SK-N-SH (cell line): ENCODE measurements around the gene SUCLG2. TPM values are rescaled to one million over a fixed set of nuclear protein-coding genes. Genes with fewer than 3 reads are reported as not detected.

Source experiments
- CTCF ChIA-PET: fragments of 300-600, 350-600 bp; formaldehyde crosslinking; extraction: SDS; loops from one replicate; lab custom pipeline; 2021; lab: Yijun Ruan, JAX
- POLR2A ChIA-PET: fragments of 350-600 bp; sonication (Branson Sonifier 250); formaldehyde crosslinking; extraction: SDS; loops from one replicate; lab custom pipeline; 2020; ENCODE audit warnings: antibody characterized with exemption, inconsistent platforms; lab: Yijun Ruan, JAX
- DNase-seq: peaks from one replicate; pipeline ENCODE4 v3.0.0; 2012
- H2AFZ ChIP-seq: fragments of 200-600 bp; sonication (generic); 2 replicates; pipeline ENCODE4 v1.8.1; 2016; ENCODE audit warnings: antibody characterized with exemption, mild to moderate bottlenecking, low read depth
- H3F3A ChIP-seq: fragments of 200-600 bp; sonication (generic); replicated peaks from 2 replicates; pipeline ENCODE3; 2016; ENCODE audit warnings: antibody characterized with exemption, mild to moderate bottlenecking; ENCODE audit not compliant: insufficient read depth
- H3K27ac ChIP-seq, 2 experiments: fragments of 200-500 bp in 1 of 2; fragments of 200-600 bp in 1 of 2; sonication (Bioruptor generic) in 1 of 2; sonication (generic), shearing (Covaris generic) in 1 of 2; 2 replicates each; pipeline versions ENCODE4 v1.5.1 to v1.6.1; 2014 to 2016; ENCODE audit warnings: low read depth in 2 of 2, inconsistent platforms in 1 of 2, low read length in 1 of 2, mild to moderate bottlenecking in 1 of 2, mixed read lengths in 1 of 2
- H3K27me3 ChIP-seq: fragments of 200-600 bp; sonication (generic), shearing (Covaris generic); 2 replicates; pipeline ENCODE4 v1.6.1; 2016; ENCODE audit warnings: mixed run types; ENCODE audit not compliant: insufficient read depth
- H3K36me3 ChIP-seq, 2 experiments: fragments of 200-500 bp in 1 of 2; fragments of 200-600 bp in 1 of 2; sonication (Bioruptor generic) in 1 of 2; sonication (generic) in 1 of 2; replicated peaks in 1 of 2; 2 replicates each; pipeline versions ENCODE3 to v1.5.1; 2014 to 2016; ENCODE audit warnings: low read length in 1 of 2, mild to moderate bottlenecking in 1 of 2; ENCODE audit not compliant: insufficient read depth in 2 of 2, control insufficient read depth in 1 of 2
- H3K4me1 ChIP-seq, 2 experiments: fragments of 200-500 bp in 1 of 2; fragments of 200-600 bp in 1 of 2; sonication (Bioruptor generic) in 1 of 2; sonication (generic), shearing (Covaris generic) in 1 of 2; 2 replicates each; pipeline versions ENCODE4 v1.5.1 to v1.6.1; 2014 to 2016; ENCODE audit warnings: low read depth in 1 of 2, low read length in 1 of 2, mixed run types in 1 of 2; ENCODE audit not compliant: insufficient read depth in 2 of 2, control insufficient read depth in 1 of 2
- H3K4me2 ChIP-seq: fragments of 200-600 bp; sonication (generic), shearing (Covaris generic); 2 replicates; pipeline ENCODE4 v1.6.1; 2017; ENCODE audit warnings: mixed run types
- H3K4me3 ChIP-seq, 2 experiments: fragments of 200-500 bp in 1 of 2; fragments of 200-600 bp in 1 of 2; sonication (Bioruptor generic) in 1 of 2; sonication (generic), shearing (Covaris generic) in 1 of 2; 2 replicates each; pipeline versions ENCODE4 v1.5.1 to v1.8.1; 2014 to 2016; ENCODE audit warnings: low read depth in 2 of 2, inconsistent platforms in 1 of 2, low read length in 1 of 2, mild to moderate bottlenecking in 1 of 2, mixed read lengths in 1 of 2, moderate library complexity in 1 of 2
- H3K79me2 ChIP-seq: fragments of 200-600 bp; sonication (generic); 2 replicates; pipeline ENCODE4 v1.8.1; 2017; ENCODE audit warnings: mild to moderate bottlenecking; ENCODE audit not compliant: insufficient read depth
- H3K9ac ChIP-seq: fragments of 200-600 bp; sonication (generic); 2 replicates; pipeline ENCODE4 v1.6.1; 2017; ENCODE audit warnings: mixed run types
- H3K9me2 ChIP-seq: fragments of 200-600 bp; sonication (generic); 2 replicates; pipeline ENCODE4 v1.6.1; 2017; ENCODE audit warnings: mixed run types
- H3K9me3 ChIP-seq: fragments of 200-600 bp; sonication (generic); 2 replicates; pipeline ENCODE4 v1.6.1; 2017; ENCODE audit warnings: mixed run types, mild to moderate bottlenecking, moderate library complexity
- H4K20me1 ChIP-seq: fragments of 200-600 bp; sonication (generic); 2 replicates; pipeline ENCODE4 v1.6.1; 2017; ENCODE audit warnings: mild to moderate bottlenecking, mixed run types; ENCODE audit not compliant: insufficient read depth
- CHD2 ChIP-seq: fragments of 150-350 bp; IDR thresholded peaks from 2 replicates; pipeline ENCODE4 v1.6.1; 2018; ENCODE audit warnings: low read length; ENCODE audit not compliant: partially characterized antibody
- EZH2phosphoT487 ChIP-seq: fragments of 200-600 bp; sonication (generic); IDR thresholded peaks from 2 replicates; pipeline ENCODE4 v1.6.1; 2017; ENCODE audit warnings: low read depth, mixed run types, mild to moderate bottlenecking, antibody characterized with exemption, moderate library complexity, borderline replicate concordance
- GATA2 ChIP-seq: sonication (generic); formaldehyde crosslinking; IDR thresholded peaks from 2 replicates; pipeline ENCODE4 v1.5.0; 2020; ENCODE audit warnings: mild to moderate bottlenecking, missing genetic modification reagents
- MXI1 ChIP-seq: IDR thresholded peaks from 2 replicates; pipeline ENCODE4 v1.6.1; 2012; ENCODE audit warnings: mild to moderate bottlenecking, low read depth, low read length, improper control_type of control experiment
- NFIC ChIP-seq: IDR thresholded peaks from 2 replicates; pipeline ENCODE4 v1.4.0; 2012; ENCODE audit warnings: borderline replicate concordance
- POLR2AphosphoS5 ChIP-seq: IDR thresholded peaks from 2 replicates; pipeline ENCODE4 v1.6.1; 2012; ENCODE audit warnings: low read depth, low read length
- RFX5 ChIP-seq: IDR thresholded peaks from 2 replicates; pipeline ENCODE4 v1.6.1; 2012; ENCODE audit warnings: mild to moderate bottlenecking, improper control_type of control experiment, low read length
- SIN3A ChIP-seq: IDR thresholded peaks from 2 replicates; pipeline ENCODE4 v1.6.1; 2012; ENCODE audit warnings: low read depth, mild to moderate bottlenecking, low read length, moderate library complexity, borderline replicate concordance
- SMC3 ChIP-seq: IDR thresholded peaks from 2 replicates; pipeline ENCODE4 v1.6.1; 2012; ENCODE audit warnings: low read depth, low read length, improper control_type of control experiment
- TCF12 ChIP-seq: IDR thresholded peaks from 2 replicates; pipeline ENCODE4 v1.4.0; 2012
- TEAD4 ChIP-seq: IDR thresholded peaks from 2 replicates; pipeline ENCODE4 v1.4.0; 2012; ENCODE audit warnings: mild to moderate bottlenecking, borderline replicate concordance; ENCODE audit not compliant: insufficient read depth
- WGBS: methylation state at CpG from one replicate; pipeline ENCODE4 v1.1.6; 2017; ENCODE audit warnings: low lambda C conversion rate; 5-methylcytosine and 5-hydroxymethylcytosine counted together
- polyA plus RNA-seq, 3 experiments: library from polyadenylated mRNA; depleted of rRNA; stranded (reverse); fragments of >200 nt; gene quantifications; 2 replicates each; pipeline ENCODE4 v1.2.3, GENCODE V29; 2012
- TF ChIP-seq, protein P1 (sequence below): IDR thresholded peaks from 2 replicates; pipeline ENCODE4 v1.4.0; 2012; ENCODE audit warnings: low read depth, borderline replicate concordance

The SUCLG2 gene
- polyA plus RNA-seq, 1 of the 3 experiments (the other 2 are of a cell fraction), result 20.2 TPM

DNA sequence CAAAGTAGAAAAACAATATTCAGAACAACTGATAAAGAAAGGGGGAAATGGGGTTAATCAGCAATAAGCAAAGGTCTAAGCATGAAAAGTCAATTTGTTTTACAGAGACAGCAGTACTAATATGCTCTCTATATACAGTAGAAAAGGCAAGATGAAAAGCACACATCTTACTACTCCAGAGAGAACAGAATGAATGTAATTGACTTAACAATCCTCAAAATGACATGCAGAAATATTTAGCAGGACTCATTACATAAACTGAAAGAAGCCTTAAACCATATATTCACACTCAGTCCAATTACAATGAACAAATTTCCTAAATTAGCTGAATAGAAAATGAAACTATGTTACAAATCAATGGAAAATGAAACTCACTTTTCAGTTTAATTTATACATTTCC lies 319.8 kb downstream of the SUCLG2 start:
- H4K20me1 ChIP-seq, result no peaks in the 10 kb centered on the region
- ChIA-PET POLR2A (no interaction called here), CTCF (no interaction called here)
- H3K9me3 ChIP-seq, result 0 out of 2 replicates have a peak, but pooled peaks cover 2% of the 10 kb centered on the region
- no peak overlapping the region for H3K4me2 ChIP-seq
- no peaks in the 10 kb centered on the region for H3K79me2 ChIP-seq
- TF ChIP-seq CHD2, result no peak
- no peak for TF ChIP-seq MXI1
- no peak overlapping the region for H3K9ac ChIP-seq
- no peak overlapping the region; the same call in 1 of the 2 replicates for H2AFZ ChIP-seq
- no peak overlapping the region for H3K4me3 ChIP-seq
- H3K9me2 ChIP-seq, result no peaks in the 10 kb centered on the region
- H3K27ac ChIP-seq, result no peak overlapping the region
- H3K27me3 ChIP-seq, result no peaks in the 10 kb centered on the region
- no peaks in the 10 kb centered on the region for H3F3A ChIP-seq
- H3K36me3 ChIP-seq, result peaks cover 0 to 4% of the 10 kb centered on the region in 2 experiments
- H3K4me1 ChIP-seq, result no peaks in the 10 kb centered on the region
- no peak for DNase-seq

DNA sequence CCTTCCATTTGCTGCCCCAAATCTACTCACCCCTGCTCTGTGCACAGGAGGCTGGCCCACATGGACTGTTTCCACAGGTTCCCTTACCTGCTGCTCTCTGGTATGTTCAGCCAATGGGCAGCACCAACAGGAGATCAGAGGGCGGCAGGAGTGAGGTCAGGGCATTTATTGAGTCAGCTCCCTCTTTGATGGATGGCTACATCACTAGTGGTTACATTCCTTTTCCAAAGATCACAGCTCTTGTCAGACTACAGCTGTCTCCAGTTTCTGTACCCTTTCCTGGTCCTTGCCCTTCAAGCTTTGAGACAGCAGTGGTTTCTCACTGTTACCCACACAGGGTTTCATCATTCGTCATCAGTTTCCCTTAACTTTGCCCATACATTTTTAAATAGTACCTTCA lies 325.1 kb downstream of the SUCLG2 start:
- WGBS, result 12% methylated on average over 1 of the region's 2 CpGs
- H3K4me1 ChIP-seq, result no peaks in the 10 kb centered on the region

DNA sequence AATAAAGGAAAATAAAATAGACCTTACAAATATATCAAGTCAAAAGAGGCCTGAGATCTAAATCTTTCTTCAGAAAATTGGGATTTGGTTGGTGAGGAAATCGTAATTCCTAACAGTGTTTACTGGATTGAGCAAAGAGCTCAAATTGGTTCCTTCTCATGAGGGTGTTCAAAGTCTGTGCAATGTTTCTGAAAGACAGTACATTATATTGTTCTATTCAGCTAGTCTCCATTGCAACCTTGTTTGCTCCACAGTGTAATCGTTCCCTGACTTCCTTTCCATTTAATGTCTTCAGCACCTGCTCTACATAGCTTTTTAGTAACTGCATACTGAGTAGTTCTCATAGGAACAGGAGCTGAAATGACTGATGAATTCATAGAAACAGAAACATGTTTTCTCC lies 326.8 kb downstream of the SUCLG2 start:
- Histone ChIP-seq H3K9me2 (no peaks in the 10 kb centered on the region), H3K27me3 (no peaks in the 10 kb centered on the region), H3K9ac (no peak overlapping the region), H3K36me3 (no peaks in the 10 kb centered on the region), H3K27ac (no peak overlapping the region), H4K20me1 (no peaks in the 10 kb centered on the region), H3K79me2 (no peaks in the 10 kb centered on the region), H3K9me3 (no peaks in the 10 kb centered on the region), H3K4me3 (no peak overlapping the region), H3F3A (no peaks in the 10 kb centered on the region), H3K4me2 (no peak overlapping the region), H2AFZ (no peak overlapping the region), H3K4me1 (no peaks in the 10 kb centered on the region)
- 9% methylated on average over 2 of the region's 2 CpGs for WGBS
- no peak for TF ChIP-seq SIN3A
- TF ChIP-seq POLR2AphosphoS5, result no peak
- ChIA-PET CTCF (interaction anchor here (0.9 kb wide), 1 partner anchor 214 kb away, joined by 4 read pairs; no protein-coding TSS in a partner anchor), POLR2A (no interaction called here)
- no peak for DNase-seq

More for the DNA sequence above, 325.1 kb downstream of the SUCLG2 start:
- Histone ChIP-seq H4K20me1 (no peaks in the 10 kb centered on the region), H3K4me3 (no peak overlapping the region), H3K9me3 (no peaks in the 10 kb centered on the region), H3K79me2 (no peaks in the 10 kb centered on the region), H3K27ac (no peak overlapping the region), H3K27me3 (no peaks in the 10 kb centered on the region), H3K4me2 (no peak overlapping the region), H3K36me3 (no peaks in the 10 kb centered on the region), H3K9ac (no peak overlapping the region), H3K9me2 (no peaks in the 10 kb centered on the region), H3F3A (no peaks in the 10 kb centered on the region), H2AFZ (no peak overlapping the region)
- no peak for DNase-seq
- ChIA-PET CTCF (interaction anchor here (1.4 kb wide), 1 partner anchor 28 kb away, joined by 3 read pairs; no protein-coding TSS in a partner anchor), POLR2A (no interaction called here)
- TF ChIP-seq RFX5, result no peak

DNA sequence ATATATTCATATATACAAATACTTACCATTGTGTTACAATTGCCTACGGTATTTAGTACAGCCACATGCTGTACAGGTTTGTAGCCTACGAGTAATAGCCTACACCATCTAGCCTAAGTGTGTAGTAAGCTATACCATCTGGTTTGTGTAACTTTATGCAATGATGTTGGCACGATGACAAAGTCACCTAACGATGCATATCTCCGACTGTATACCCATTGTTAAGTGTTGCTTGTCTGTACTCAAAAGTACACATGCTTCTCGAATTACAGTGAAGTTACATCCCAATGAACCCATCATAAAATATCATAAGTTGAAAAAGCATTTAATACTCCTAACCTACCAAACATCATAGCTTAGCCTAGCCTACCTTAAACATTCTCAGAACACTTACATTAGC lies 329.2 kb downstream of the SUCLG2 start:
- H3K9me3 ChIP-seq, result no peaks in the 10 kb centered on the region
- no peaks in the 10 kb centered on the region for H3F3A ChIP-seq
- no peak overlapping the region for H3K4me3 ChIP-seq
- H3K4me1 ChIP-seq, result no peaks in the 10 kb centered on the region
- H3K79me2 ChIP-seq, result no peaks in the 10 kb centered on the region
- no peak for TF ChIP-seq EZH2phosphoT487
- TF ChIP-seq, protein P1, sequence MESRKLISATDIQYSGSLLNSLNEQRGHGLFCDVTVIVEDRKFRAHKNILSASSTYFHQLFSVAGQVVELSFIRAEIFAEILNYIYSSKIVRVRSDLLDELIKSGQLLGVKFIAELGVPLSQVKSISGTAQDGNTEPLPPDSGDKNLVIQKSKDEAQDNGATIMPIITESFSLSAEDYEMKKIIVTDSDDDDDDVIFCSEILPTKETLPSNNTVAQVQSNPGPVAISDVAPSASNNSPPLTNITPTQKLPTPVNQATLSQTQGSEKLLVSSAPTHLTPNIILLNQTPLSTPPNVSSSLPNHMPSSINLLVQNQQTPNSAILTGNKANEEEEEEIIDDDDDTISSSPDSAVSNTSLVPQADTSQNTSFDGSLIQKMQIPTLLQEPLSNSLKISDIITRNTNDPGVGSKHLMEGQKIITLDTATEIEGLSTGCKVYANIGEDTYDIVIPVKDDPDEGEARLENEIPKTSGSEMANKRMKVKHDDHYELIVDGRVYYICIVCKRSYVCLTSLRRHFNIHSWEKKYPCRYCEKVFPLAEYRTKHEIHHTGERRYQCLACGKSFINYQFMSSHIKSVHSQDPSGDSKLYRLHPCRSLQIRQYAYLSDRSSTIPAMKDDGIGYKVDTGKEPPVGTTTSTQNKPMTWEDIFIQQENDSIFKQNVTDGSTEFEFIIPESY, result no peak
- TF ChIP-seq GATA2 (CRISPR knock-in tag), result no peak
- no peak for TF ChIP-seq TCF12
- TF ChIP-seq TEAD4, result no peak
- no peak for TF ChIP-seq SMC3
- no peak for TF ChIP-seq RFX5
- TF ChIP-seq NFIC, result no peak
- TF ChIP-seq, all 33 proteins: peak for 0
- Histone ChIP-seq H3K4me2 (no peak overlapping the region), H3K36me3 (no peaks in the 10 kb centered on the region), H3K9ac (no peak overlapping the region), H3K9me2 (no peaks in the 10 kb centered on the region), H3K27me3 (no peaks in the 10 kb centered on the region), H3K27ac (no peak overlapping the region), H2AFZ (no peak overlapping the region), H4K20me1 (no peaks in the 10 kb centered on the region)
- CTCF ChIA-PET, result interaction anchor here (0.6 to 1.2 kb wide), 2 partner anchors 12 to 70 kb away, joined by 3 read pairs; no protein-coding TSS in a partner anchor
- POLR2A ChIA-PET, result no interaction called here
- DNase-seq, result no peak
- 43% methylated on average over 6 of the region's 6 CpGs for WGBS
